ENCODE data around the gene PACRG.

Gene PACRG

GRCh38 chr6:163356743-163357142 is 629.0 kb downstream of the PACRG start:
- DNase-seq = no peak

DNA sequence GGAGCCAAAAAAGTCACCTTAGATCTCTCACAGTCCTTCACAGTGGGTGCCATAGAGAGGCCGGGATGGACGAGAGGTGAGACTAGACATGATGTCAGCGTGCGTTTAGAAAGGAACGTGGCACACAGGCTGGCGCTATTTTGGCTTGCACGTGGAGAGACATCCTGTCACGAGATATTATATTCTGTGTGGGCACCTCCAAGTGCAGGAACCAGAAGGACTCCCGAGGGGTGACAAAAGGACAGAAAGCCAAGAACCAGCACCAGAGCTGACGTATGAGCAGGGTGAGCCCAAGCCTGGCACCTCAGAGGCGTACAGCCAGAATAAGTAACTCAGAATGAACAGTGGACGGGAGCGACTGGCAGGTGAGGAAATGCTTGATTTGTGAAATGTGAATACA is 636.9 kb downstream of the PACRG start:
- no peak for DNase-seq

Data from fibroblast of skin of back (primary cell).